ENCODE data around the gene IL17A.

IL17A gene

DNA sequence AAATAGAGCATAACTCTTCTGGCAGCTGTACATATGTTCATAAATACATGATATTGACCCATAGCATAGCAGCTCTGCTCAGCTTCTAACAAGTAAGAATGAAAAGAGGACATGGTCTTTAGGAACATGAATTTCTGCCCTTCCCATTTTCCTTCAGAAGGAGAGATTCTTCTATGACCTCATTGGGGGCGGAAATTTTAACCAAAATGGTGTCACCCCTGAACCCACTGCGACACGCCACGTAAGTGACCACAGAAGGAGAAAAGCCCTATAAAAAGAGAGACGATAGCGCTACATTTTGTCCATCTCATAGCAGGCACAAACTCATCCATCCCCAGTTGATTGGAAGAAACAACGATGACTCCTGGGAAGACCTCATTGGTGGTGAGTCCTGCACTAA is at the start of gene IL17A:
TSS of gene IL17A (plus strand) at position 301 of the 400 bp plus-strand sequence. CDS start at position 358, 57 bp downstream.
- TF ChIP-seq, protein P1, sequence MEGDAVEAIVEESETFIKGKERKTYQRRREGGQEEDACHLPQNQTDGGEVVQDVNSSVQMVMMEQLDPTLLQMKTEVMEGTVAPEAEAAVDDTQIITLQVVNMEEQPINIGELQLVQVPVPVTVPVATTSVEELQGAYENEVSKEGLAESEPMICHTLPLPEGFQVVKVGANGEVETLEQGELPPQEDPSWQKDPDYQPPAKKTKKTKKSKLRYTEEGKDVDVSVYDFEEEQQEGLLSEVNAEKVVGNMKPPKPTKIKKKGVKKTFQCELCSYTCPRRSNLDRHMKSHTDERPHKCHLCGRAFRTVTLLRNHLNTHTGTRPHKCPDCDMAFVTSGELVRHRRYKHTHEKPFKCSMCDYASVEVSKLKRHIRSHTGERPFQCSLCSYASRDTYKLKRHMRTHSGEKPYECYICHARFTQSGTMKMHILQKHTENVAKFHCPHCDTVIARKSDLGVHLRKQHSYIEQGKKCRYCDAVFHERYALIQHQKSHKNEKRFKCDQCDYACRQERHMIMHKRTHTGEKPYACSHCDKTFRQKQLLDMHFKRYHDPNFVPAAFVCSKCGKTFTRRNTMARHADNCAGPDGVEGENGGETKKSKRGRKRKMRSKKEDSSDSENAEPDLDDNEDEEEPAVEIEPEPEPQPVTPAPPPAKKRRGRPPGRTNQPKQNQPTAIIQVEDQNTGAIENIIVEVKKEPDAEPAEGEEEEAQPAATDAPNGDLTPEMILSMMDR (IDR thresholded peaks at IDR 0.05; ENCODE audit: insufficient read depth, low read length, missing control alignments), result no peak
- H3K4me3 ChIP-seq (ENCODE audit: low read depth, low read length), result no peak within 1 kb of the TSS
- ChIA-PET CTCF (no interaction called here), POLR2A (no interaction called here)
- DNase-seq (ENCODE audit: low read depth, low spot score), result no peak

DNA sequence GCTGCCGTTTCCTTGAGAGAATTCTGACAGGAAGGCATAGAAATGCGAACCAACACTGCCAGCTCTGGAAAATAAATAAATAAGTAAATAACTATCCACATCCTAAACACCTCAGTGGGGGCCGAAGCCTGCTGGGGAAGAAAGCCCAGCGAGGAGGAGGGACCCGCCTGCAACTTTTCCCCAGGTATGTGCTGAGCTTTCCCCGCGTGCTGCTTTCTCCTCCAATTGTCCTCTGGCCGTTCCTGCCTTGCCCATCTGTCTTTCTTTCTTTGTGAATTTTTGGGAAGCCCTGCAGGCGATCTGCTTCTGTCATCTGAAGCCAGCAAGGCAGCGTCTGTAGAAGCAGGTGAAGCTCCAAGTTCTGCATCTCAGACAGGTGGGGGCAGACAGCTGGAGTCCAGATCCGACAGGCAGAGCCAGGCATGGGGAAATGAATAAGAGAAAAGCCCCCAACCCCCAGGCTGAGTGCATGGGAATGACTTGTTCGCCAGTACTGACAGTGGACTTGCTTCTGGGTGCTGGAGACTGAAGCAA is 49.2 kb upstream of the IL17A start:
- POLR2A ChIA-PET, result no interaction called here
- CTCF ChIA-PET, result no interaction called here
- TF ChIP-seq, protein P1 (IDR thresholded peaks at IDR 0.05; ENCODE audit: insufficient read depth, low read length, missing control alignments), result no peak
- no peak overlapping the region for H3K4me3 ChIP-seq (ENCODE audit: low read depth, low read length)
- DNase-seq (ENCODE audit: low read depth, low spot score), result no peak

DNA sequence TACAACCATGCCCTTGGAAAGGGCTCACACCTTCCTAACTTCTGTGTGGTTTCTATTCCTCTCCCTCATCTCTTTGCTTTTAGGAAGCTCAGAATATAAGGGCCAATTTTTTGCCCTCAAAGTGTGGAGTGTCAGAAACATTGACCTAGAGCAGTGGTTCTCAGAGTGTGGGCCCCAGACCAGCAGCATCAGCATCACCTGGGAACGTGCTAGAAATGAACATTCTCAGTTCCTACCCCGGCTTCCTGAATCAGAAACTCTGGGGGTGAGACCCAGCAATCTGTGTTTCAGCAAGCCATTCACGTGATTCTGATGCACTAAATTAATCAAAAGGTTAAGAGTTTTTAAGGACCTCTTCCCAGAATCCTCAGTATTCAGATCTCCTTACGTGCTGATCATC is 47.9 kb upstream of the IL17A start:
- POLR2A ChIA-PET, result no interaction called here
- H3K4me3 ChIP-seq (ENCODE audit: low read depth, low read length), result no peak overlapping the region
- CTCF ChIA-PET, result no interaction called here
- DNase-seq (ENCODE audit: low read depth, low spot score), result no peak
- TF ChIP-seq, protein P1 (IDR thresholded peaks at IDR 0.05; ENCODE audit: insufficient read depth, low read length, missing control alignments), result no peak

DNA sequence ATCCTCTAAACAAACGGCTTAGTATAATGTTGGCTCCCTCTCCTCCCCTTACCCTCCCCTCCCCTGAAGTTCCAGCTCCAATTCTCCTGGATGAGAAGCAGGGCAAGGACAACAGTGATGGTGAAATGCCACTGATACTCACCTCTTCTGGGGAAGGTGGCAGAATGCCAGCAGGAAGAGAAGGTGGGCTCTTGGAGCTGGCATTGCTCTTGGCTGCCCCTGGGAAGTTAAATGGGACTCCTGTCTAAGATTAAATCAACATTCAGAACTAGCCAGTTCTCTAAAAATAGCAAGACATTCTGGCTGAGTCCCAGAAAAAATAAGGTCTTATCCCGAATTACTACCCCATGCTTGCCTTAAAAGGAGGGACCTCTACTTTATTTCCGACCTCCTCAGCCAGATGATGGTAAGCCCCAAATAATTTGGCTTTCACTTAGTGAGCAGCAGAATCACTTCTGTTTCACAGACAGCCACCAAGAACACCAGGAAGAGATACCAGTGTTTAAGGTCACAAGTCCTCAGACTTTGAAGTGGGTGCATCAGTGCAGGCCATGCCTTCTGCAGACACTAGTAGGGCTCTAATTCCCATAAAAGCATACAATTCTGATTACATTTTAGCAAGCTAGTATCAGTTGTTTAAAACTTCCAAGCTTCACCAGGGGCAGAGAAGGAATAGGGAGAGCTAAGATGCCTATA is 46.0 kb upstream of the IL17A start:
- no peak for DNase-seq (ENCODE audit: low read depth, low spot score)
- ChIA-PET CTCF (no interaction called here), POLR2A (no interaction called here)
- TF ChIP-seq, protein P1 (IDR thresholded peaks at IDR 0.05; ENCODE audit: insufficient read depth, low read length, missing control alignments), result no peak
- H3K4me3 ChIP-seq (ENCODE audit: low read depth, low read length), result no peak overlapping the region

DNA sequence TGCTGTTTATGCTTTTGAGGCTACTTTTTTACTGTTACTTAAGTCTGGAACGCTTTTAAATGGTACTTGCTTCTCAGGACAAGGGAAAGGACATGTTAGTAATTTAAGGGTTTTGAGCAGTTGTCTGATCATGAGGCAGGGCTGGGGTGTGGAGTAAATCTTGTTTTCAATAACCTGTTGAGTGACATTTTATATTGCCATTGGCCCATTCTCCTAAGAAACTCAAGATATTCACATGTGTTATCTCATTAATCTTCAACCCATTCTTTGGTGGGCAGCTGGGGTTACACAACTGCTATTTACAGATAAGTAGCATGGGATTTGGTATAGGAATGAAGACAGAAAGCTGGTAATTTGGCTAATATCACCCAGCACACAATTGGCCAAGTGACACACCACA is 44.6 kb upstream of the IL17A start:
- ChIA-PET POLR2A (no interaction called here), CTCF (no interaction called here)
- no peak for DNase-seq (ENCODE audit: low read depth, low spot score)
- TF ChIP-seq, protein P1 (IDR thresholded peaks at IDR 0.05; ENCODE audit: insufficient read depth, low read length, missing control alignments), result no peak
- H3K4me3 ChIP-seq (ENCODE audit: low read depth, low read length), result no peak overlapping the region

DNA sequence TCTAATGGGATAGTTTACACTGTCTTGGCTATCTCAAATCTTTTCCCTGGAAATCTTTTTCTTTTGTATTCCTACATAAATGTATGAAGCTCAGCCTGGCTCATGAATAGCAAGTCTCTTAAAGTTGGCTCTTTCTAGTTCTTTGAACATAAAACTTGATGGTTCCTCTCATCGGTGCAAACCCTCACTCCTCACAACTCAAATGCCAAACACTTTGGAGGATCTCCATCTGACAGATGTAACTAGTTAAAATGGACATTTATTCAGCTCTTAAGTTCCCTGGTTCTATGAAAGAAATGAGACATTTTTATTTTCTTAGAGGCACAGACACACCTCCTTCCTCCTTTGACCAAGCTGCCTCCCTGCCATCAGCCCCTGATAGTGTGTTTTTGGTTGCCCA is 43.6 kb upstream of the IL17A start:
- POLR2A ChIA-PET, result no interaction called here
- CTCF ChIA-PET, result no interaction called here
- TF ChIP-seq, protein P1 (IDR thresholded peaks at IDR 0.05; ENCODE audit: insufficient read depth, low read length, missing control alignments), result no peak
- no peak overlapping the region for H3K4me3 ChIP-seq (ENCODE audit: low read depth, low read length)
- DNase-seq (ENCODE audit: low read depth, low spot score), result no peak

All from AG04449 (cell line).